HepG2 (cell line): ENCODE data around the gene PKNOX2. TPM values are rescaled to one million over a fixed set of nuclear protein-coding genes. Genes with fewer than 3 reads are reported as not detected.

ENCODE experiments used
- ATAC-seq: fragments of 200-7000 bp; cut with Tn5 transposase; 3 replicates; pipeline ENCODE4 v1.9.1; 2020; ENCODE audit warnings: mild to moderate bottlenecking, moderate library complexity
- BruUV-seq: library from RNA; stranded (reverse); fragments of 400-500 nt; replicated peaks from 2 replicates; lab custom pipeline; 2021; lab: Mats Ljungman, UMichigan
- CTCF ChIA-PET: fragments of 300-600 bp; formaldehyde crosslinking; extraction: SDS; loops from one replicate; lab custom pipeline; 2021; ENCODE audit warnings: low total read pairs, inconsistent platforms, low intra/inter-chr PET ratio; lab: Yijun Ruan, JAX
- POLR2A ChIA-PET: fragments of 350-600 bp; sonication (Branson Sonifier 250); formaldehyde crosslinking; loops from one replicate; lab custom pipeline; 2020; ENCODE audit warnings: antibody characterized with exemption, inconsistent platforms; lab: Yijun Ruan, JAX
- DNase-seq: peaks from one replicate; pipeline ENCODE4 v3.0.0-alpha.2; 2015; ENCODE audit warnings: low spot score
- FAIRE-seq: peaks from 3 replicates; lab custom pipeline; 2011; peaks lifted over from hg19 to GRCh38; lab: Jason Lieb, UNC
- H2AFZ ChIP-seq: one replicate; pipeline ENCODE4 v1.6.1; 2011; ENCODE audit warnings: low read length, inconsistent platforms
- H3K27ac ChIP-seq: fragments of 300-600 bp; 3 replicates; pipeline ENCODE4 v1.8.0; 2011; ENCODE audit warnings: mixed run types, mild to moderate bottlenecking, mixed read lengths, low read length, inconsistent platforms; ENCODE audit not compliant: insufficient read depth; ENCODE audit errors: extremely low read length
- H3K27me3 ChIP-seq, 2 experiments: fragments of 200-600 bp in 1 of 2; 2 replicates in 1 of 2; 3 replicates in 1 of 2; pipeline versions ENCODE4 v1.6.0 to v1.8.0; 2011; ENCODE audit warnings: low read length in 2 of 2, mild to moderate bottlenecking in 2 of 2, moderate library complexity in 2 of 2, inconsistent platforms in 1 of 2; ENCODE audit not compliant: insufficient read depth in 2 of 2, control insufficient read depth in 1 of 2
- H3K36me3 ChIP-seq, 2 experiments: fragments of 200-600 bp in 1 of 2; replicated peaks in 1 of 2; 2 replicates in 1 of 2; 3 replicates in 1 of 2; pipeline versions ENCODE4 v1.5.1 to v1.8.0; 2011; ENCODE audit warnings: low read length in 2 of 2, inconsistent platforms in 1 of 2; ENCODE audit not compliant: insufficient read depth in 2 of 2, control insufficient read depth in 1 of 2
- H3K4me1 ChIP-seq: 2 replicates; pipeline ENCODE4 v1.5.1; 2012; ENCODE audit warnings: low read length, inconsistent platforms; ENCODE audit not compliant: insufficient read depth
- H3K4me2 ChIP-seq: 2 replicates; pipeline ENCODE4 v1.6.0; 2011; ENCODE audit warnings: low read depth, low read length, inconsistent platforms
- H3K4me3 ChIP-seq, 3 experiments: fragments of 200-600 bp in 1 of 3; sonication (generic), shearing (Covaris generic) in 1 of 3; replicated peaks in 1 of 3; 2 replicates each; pipeline ENCODE4 v1.5.1; 2011 to 2016; ENCODE audit warnings: low read length in 3 of 3, inconsistent platforms in 2 of 3, low read depth in 2 of 3, mild to moderate bottlenecking in 2 of 3, control low read depth in 1 of 3, mixed read lengths in 1 of 3; ENCODE audit not compliant: insufficient read depth in 1 of 3
- H3K79me2 ChIP-seq: one replicate; pipeline ENCODE4 v1.6.1; 2011; ENCODE audit warnings: low read length, inconsistent platforms; ENCODE audit not compliant: insufficient read depth
- H3K9ac ChIP-seq: 2 replicates; pipeline ENCODE4 v1.6.0; 2011; ENCODE audit warnings: mild to moderate bottlenecking, low read depth, low read length, inconsistent platforms; ENCODE audit not compliant: insufficient read depth
- H3K9me3 ChIP-seq: 2 replicates; pipeline ENCODE4 v1.5.1; 2012; ENCODE audit warnings: mild to moderate bottlenecking, low read length
- H4K20me1 ChIP-seq: 2 replicates; pipeline ENCODE4 v1.6.0; 2011; ENCODE audit warnings: inconsistent platforms, mild to moderate bottlenecking, low read length, moderate library complexity; ENCODE audit not compliant: insufficient read depth
- FOSL2 ChIP-seq: sonication (generic); formaldehyde crosslinking; IDR thresholded peaks from 2 replicates; pipeline ENCODE4 v1.4.0; 2020; ENCODE audit warnings: missing genetic modification reagents
- HNRNPH1 ChIP-seq: fragments of 200-400 bp; formaldehyde crosslinking; optimal IDR thresholded peaks from 2 replicates; pipeline ENCODE3; 2017; ENCODE audit warnings: mild to moderate bottlenecking, low read depth, low read length
- KLF11 ChIP-seq: IDR thresholded peaks from 2 replicates; pipeline ENCODE4 v1.6.1; 2016; ENCODE audit warnings: missing compliant biosample characterization
- KLF15 ChIP-seq: sonication (generic); formaldehyde crosslinking; IDR thresholded peaks from 2 replicates; pipeline ENCODE4 v1.8.1; 2023; ENCODE audit warnings: borderline replicate concordance, mild to moderate bottlenecking, inconsistent platforms, missing genetic modification reagents, mixed read lengths
- MBNL3 ChIP-seq: fragments of 250-450 bp; sonication (Bioruptor Pico); conservative IDR thresholded peaks from 2 replicates; pipeline ENCODE4 v1.8.0; 2022; ENCODE audit warnings: mild to moderate bottlenecking, inconsistent platforms
- MXI1 ChIP-seq: IDR thresholded peaks from 3 replicates; pipeline ENCODE4 v1.6.1; 2012; ENCODE audit warnings: low read depth, low read length, inconsistent platforms, borderline replicate concordance
- NR2F1 ChIP-seq, 2 experiments: fragments of 450-650 bp in 1 of 2; formaldehyde crosslinking in 1 of 2; IDR thresholded peaks; 2 replicates each; pipeline versions ENCODE4 v1.5.0 to v1.6.1; 2016 to 2020; ENCODE audit warnings: mild to moderate bottlenecking in 1 of 2, missing compliant biosample characterization in 1 of 2, missing genetic modification reagents in 1 of 2, moderate library complexity in 1 of 2
- SRSF1 ChIP-seq: fragments of 200-400 bp; formaldehyde crosslinking; optimal IDR thresholded peaks from 2 replicates; pipeline ENCODE3; 2017; ENCODE audit warnings: mild to moderate bottlenecking, low read depth, low read length, moderate library complexity
- TBX2 ChIP-seq: sonication (generic); formaldehyde crosslinking; IDR thresholded peaks from 2 replicates; pipeline ENCODE4 v1.5.0; 2020; ENCODE audit warnings: missing genetic modification reagents, mild to moderate bottlenecking, borderline replicate concordance
- ZNF629 ChIP-seq: sonication (generic); formaldehyde crosslinking; conservative IDR thresholded peaks from 2 replicates; pipeline ENCODE4 v1.5.0; 2020; ENCODE audit warnings: missing genetic modification reagents
- ZNF777 ChIP-seq: sonication (generic); formaldehyde crosslinking; IDR thresholded peaks from 2 replicates; pipeline ENCODE4 v1.4.0; 2020; ENCODE audit warnings: missing genetic modification reagents
- ZNF788 ChIP-seq: sonication (generic); formaldehyde crosslinking; IDR thresholded peaks from 2 replicates; pipeline ENCODE4 v1.5.0; 2020; ENCODE audit warnings: mild to moderate bottlenecking, missing genetic modification reagents, borderline replicate concordance
- ZNF891 ChIP-seq: sonication (generic); formaldehyde crosslinking; IDR thresholded peaks from 2 replicates; pipeline ENCODE4 v1.5.0; 2020; ENCODE audit warnings: mild to moderate bottlenecking, missing genetic modification reagents
- WGBS: methylation state at CpG from one replicate; pipeline ENCODE4 v1.1.6; 2017; ENCODE audit warnings: low lambda C conversion rate; 5-methylcytosine and 5-hydroxymethylcytosine counted together
- in situ Hi-C: cut with HindIII; loops from 2 replicates; pipeline ENCODE4 v1.10.0; 2017; ENCODE audit warnings: low pct_unique_long_range_greater_than_20kb; ENCODE audit not compliant: extremely low pct_ligation_motif_present
- intact Hi-C: fragments of 100-400 bp; cut with micrococcal nuclease; formaldehyde crosslinking; loops from one replicate; pipeline ENCODE4 v1.10.0; 2022; ENCODE audit not compliant: unreplicated experiment
- polyA plus RNA-seq, 8 experiments: library from polyadenylated mRNA; depleted of rRNA in 3 of 8; stranded (reverse) in 7 of 8; unstranded in 1 of 8; fragments of >200 nt; fragmentation: Illumina TruSeq in 4 of 8; extraction: Trizol in 4 of 8; gene quantifications; 2 replicates each; pipeline versions ENCODE4 v1.2.1 to v1.2.3, GENCODE V29; 2011 to 2016; ENCODE audit warnings: low read depth in 4 of 8, missing spikeins in 1 of 8, mixed read lengths in 1 of 8; ENCODE audit not compliant: insufficient read depth in 1 of 8
- total RNA-seq, 5 experiments: library from RNA; depleted of rRNA; stranded (reverse); fragments of >200 nt; fragmentation: Illumina TruSeq; extraction: Trizol; gene quantifications; 2 replicates each; pipeline ENCODE4 v1.2.3, GENCODE V29; 2016; ENCODE audit warnings: low read depth in 1 of 5
- TF ChIP-seq, protein P1 (sequence below): sonication (generic); formaldehyde crosslinking; IDR thresholded peaks from 2 replicates; pipeline ENCODE4 v1.5.0; 2020; ENCODE audit warnings: missing genetic modification reagents, mild to moderate bottlenecking, borderline replicate concordance
- TF ChIP-seq, protein P2 (sequence below): sonication (generic); formaldehyde crosslinking; IDR thresholded peaks from 2 replicates; pipeline ENCODE4 v1.5.0; 2020; ENCODE audit warnings: missing genetic modification reagents

The PKNOX2 gene
- total and polyA plus RNA-seq, 2 of the 13 experiments (the other 11 are each of a cell fraction or from before 2014, with no cell fraction given): not detected

DNA sequence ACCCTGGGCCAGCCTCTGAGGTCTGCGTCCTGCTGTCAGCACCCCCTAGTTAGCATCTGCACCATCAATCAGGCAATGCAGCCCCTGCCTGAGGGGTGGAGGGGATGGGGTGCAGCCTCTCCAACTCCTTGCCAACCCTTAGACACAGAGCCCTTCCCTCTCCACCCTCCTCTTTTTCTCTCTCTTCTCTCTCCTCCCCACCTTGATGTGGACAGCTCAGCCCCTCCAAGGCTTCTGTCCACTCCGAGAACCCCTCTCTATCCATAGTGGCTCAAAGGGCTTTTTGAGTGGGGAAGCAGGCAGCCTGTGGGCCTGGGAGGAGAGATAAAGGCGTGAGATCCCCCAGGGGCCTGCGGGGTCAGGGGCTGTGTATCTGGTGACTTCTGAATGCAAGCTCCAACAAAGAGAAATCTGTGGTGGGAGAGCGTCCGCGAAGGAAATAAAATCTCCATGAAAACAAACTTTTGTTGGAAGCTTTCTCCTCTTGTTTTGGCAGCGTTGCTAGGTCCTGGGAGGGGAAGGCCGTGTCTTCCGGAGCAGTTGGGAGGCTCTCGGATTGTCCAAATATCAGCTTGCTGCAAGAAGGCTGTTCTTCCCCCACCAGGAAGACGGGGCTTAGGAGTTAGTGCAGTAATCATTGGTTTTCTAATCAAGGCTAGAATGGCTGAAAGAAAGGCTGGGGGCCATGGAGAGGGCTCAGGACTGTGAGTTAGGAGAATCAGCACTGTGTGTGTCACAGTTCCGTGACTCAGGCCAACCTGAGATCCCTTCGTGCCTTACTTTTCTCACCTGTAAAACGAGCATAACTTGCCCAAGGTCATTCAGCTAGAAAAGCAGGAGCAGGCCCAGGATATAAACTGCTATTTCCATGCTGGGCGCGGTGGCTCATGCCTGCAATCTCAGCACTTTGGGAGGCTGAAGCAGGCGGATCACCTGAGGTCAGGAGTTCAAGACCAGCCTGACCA lies 50.3 kb downstream of the PKNOX2 start:
- no peak overlapping the region for H3K4me2 ChIP-seq
- DNase-seq (no peak), ATAC-seq (no peak), FAIRE-seq (no peak)
- BruUV-seq: no TSS peak
- WGBS: 30% methylated on average over 16 of the region's 18 CpGs
- no peak overlapping the region for H3K27ac ChIP-seq
- peaks cover 0 to 38% of the 10 kb centered on the region in 2 experiments; a peak in 4 of 5 replicates for H3K27me3 ChIP-seq
- no peaks in the 10 kb centered on the region for H4K20me1 ChIP-seq
- in situ Hi-C loops: no loop called here
- no peaks in the 10 kb centered on the region for H3K9me3 ChIP-seq
- intact Hi-C loops: no loop called here
- H2AFZ ChIP-seq: no peak overlapping the region
- H3K4me3 ChIP-seq: no peak overlapping the region
- H3K4me1 ChIP-seq: peaks cover 11% of the 10 kb centered on the region
- ChIA-PET CTCF (no interaction called here), POLR2A (no interaction called here)
- TF ChIP-seq, protein P1, sequence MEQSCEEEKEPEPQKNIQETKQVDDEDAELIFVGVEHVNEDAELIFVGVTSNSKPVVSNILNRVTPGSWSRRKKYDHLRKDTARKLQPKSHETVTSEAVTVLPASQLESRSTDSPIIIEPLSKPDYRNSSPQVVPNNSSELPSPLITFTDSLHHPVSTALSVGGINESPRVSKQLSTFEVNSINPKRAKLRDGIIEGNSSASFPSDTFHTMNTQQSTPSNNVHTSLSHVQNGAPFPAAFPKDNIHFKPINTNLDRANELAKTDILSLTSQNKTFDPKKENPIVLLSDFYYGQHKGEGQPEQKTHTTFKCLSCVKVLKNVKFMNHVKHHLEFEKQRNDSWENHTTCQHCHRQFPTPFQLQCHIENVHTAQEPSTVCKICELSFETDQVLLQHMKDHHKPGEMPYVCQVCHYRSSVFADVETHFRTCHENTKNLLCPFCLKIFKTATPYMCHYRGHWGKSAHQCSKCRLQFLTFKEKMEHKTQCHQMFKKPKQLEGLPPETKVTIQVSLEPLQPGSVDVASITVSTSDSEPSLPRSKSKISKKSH (CRISPR knock-in tag): no peak
- TF ChIP-seq, protein P2, sequence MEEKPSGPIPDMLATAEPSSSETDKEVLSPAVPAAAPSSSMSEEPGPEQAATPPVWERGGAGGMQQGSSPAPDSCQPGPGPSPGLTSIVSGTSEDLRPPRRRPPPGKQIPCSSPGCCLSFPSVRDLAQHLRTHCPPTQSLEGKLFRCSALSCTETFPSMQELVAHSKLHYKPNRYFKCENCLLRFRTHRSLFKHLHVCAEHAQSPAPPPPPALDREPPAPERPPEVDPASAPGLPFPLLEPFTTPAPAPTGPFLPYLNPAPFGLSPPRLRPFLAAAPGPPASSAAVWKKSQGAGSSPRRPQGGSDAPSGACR (CRISPR knock-in tag): no peak
- TF ChIP-seq KLF15 (no peak), FOSL2 (CRISPR knock-in tag) (no peak), SRSF1 (no peak), MXI1 (no peak), KLF11 (no peak), ZNF629 (CRISPR knock-in tag) (no peak), ZNF777 (CRISPR knock-in tag) (no peak), MBNL3 (CRISPR knock-in tag) (no peak), ZNF891 (CRISPR knock-in tag) (no peak), HNRNPH1 (no peak), TBX2 (no peak), ZNF788 (no peak), NR2F1 (CRISPR knock-in tag; IDR thresholded peaks at IDR 0.05) (no peak)
- H3K36me3 ChIP-seq: no peaks in the 10 kb centered on the region
- no peak overlapping the region for H3K9ac ChIP-seq
- no peaks in the 10 kb centered on the region for H3K79me2 ChIP-seq
